Cardiac muscle cell (in vitro differentiated cells and primary cell): ENCODE measurements around the gene SRP19. TPM values are rescaled to one million over a fixed set of nuclear protein-coding genes. Genes with fewer than 3 reads are reported as not detected.

Experiments used
- DNase-seq, 2 donors: peaks; one replicate each; pipeline versions ENCODE4 v3.0.0 to v3.0.0-alpha.2; 2010 to 2017; ENCODE audit warnings: low read depth in 1 of 2, low spot score in 1 of 2
- H3K27ac ChIP-seq: fragments of 200-600 bp; sonication (generic); 2 replicates; pipeline ENCODE4 v1.5.1; 2016
- H3K27me3 ChIP-seq: fragments of 200-600 bp; sonication (generic); 2 replicates; pipeline ENCODE4 v1.6.0; 2016; ENCODE audit warnings: control low read depth
- H3K36me3 ChIP-seq: fragments of 200-600 bp; sonication (generic); 2 replicates; pipeline ENCODE4 v1.5.1; 2016; ENCODE audit warnings: control low read depth
- H3K4me1 ChIP-seq: fragments of 200-600 bp; sonication (generic); 2 replicates; pipeline ENCODE4 v1.8.1; 2017; ENCODE audit warnings: low read depth, mild to moderate bottlenecking, mixed run types
- H3K4me3 ChIP-seq: fragments of 200-600 bp; sonication (generic); 2 replicates; pipeline ENCODE4 v1.5.1; 2016; ENCODE audit warnings: mild to moderate bottlenecking
- H3K9me3 ChIP-seq: fragments of 200-600 bp; sonication (generic); 2 replicates; pipeline ENCODE4 v1.5.1; 2017; ENCODE audit warnings: low read depth, mild to moderate bottlenecking, control low read depth
- CTCF ChIP-seq: IDR thresholded peaks from 2 replicates; pipeline ENCODE4 v1.5.1; 2012; ENCODE audit warnings: low read depth, mild to moderate bottlenecking, low read length
- polyA plus RNA-seq: library from polyadenylated mRNA; unstranded; fragments of >200 nt; fragmentation: Nextera tagmentation; extraction: Ambion mirVana; gene quantifications from 2 replicates; pipeline ENCODE4 v1.2.1, GENCODE V29; 2016
- total RNA-seq: library from RNA; depleted of rRNA; stranded (reverse); fragments of >200 nt; gene quantifications from 2 replicates; pipeline ENCODE4 v1.2.3, GENCODE V29; 2016

The SRP19 gene
- total and polyA plus RNA-seq, 2 experiments from 2014 or later = 69.1 to 130 TPM

- H3K27ac ChIP-seq = no peak overlapping the region
Measured at GRCh38 chr5:112823656-112824055, 37.4 kb upstream of the SRP19 start.

GRCh38 chr5:112824197-112824596, 36.9 kb upstream of the SRP19 start:
- H3K27ac ChIP-seq = no peak overlapping the region
- no peak for TF ChIP-seq CTCF
- H3K4me1 ChIP-seq = no peaks in the 10 kb centered on the region

More at GRCh38 chr5:112823656-112824055, 37.4 kb upstream of the SRP19 start:
- Histone ChIP-seq H3K27me3 (no peaks in the 10 kb centered on the region), H3K4me1 (no peaks in the 10 kb centered on the region), H3K9me3 (no peaks in the 10 kb centered on the region), H3K4me3 (no peak overlapping the region), H3K36me3 (peaks cover 39% of the 10 kb centered on the region)
- DNase-seq = no peak
- TF ChIP-seq CTCF = no peak

GRCh38 chr5:112830378-112830777, 30.7 kb upstream of the SRP19 start:
- no peaks in the 10 kb centered on the region for H3K27me3 ChIP-seq
- TF ChIP-seq CTCF = no peak

More at GRCh38 chr5:112824197-112824596, 36.9 kb upstream of the SRP19 start:
- no peak for DNase-seq
- Histone ChIP-seq H3K27me3 (no peaks in the 10 kb centered on the region), H3K36me3 (peaks cover 44% of the 10 kb centered on the region), H3K9me3 (no peaks in the 10 kb centered on the region), H3K4me3 (no peak overlapping the region)

GRCh38 chr5:112833971-112834370, 27.1 kb upstream of the SRP19 start:
- H3K27ac ChIP-seq = no peak overlapping the region
- H3K9me3 ChIP-seq = no peaks in the 10 kb centered on the region
- TF ChIP-seq CTCF = no peak
- peaks cover 24% of the 10 kb centered on the region for H3K36me3 ChIP-seq
- H3K4me3 ChIP-seq = no peak overlapping the region
- no peaks in the 10 kb centered on the region for H3K27me3 ChIP-seq
- DNase-seq = no peak
- H3K4me1 ChIP-seq = no peaks in the 10 kb centered on the region

More at GRCh38 chr5:112830378-112830777, 30.7 kb upstream of the SRP19 start:
- Histone ChIP-seq H3K9me3 (no peaks in the 10 kb centered on the region), H3K4me1 (no peaks in the 10 kb centered on the region), H3K4me3 (no peak overlapping the region), H3K36me3 (peaks cover 29% of the 10 kb centered on the region), H3K27ac (no peak overlapping the region)
- DNase-seq = no peak

GRCh38 chr5:112844489-112844888, 16.6 kb upstream of the SRP19 start:
- H3K4me1 ChIP-seq = peaks cover 5% of the 10 kb centered on the region
- no peak overlapping the region for H3K27ac ChIP-seq
- H3K27me3 ChIP-seq = no peaks in the 10 kb centered on the region
- no peak overlapping the region for H3K4me3 ChIP-seq
- H3K9me3 ChIP-seq = no peaks in the 10 kb centered on the region
- TF ChIP-seq CTCF = no peak
- H3K36me3 ChIP-seq = peaks cover 2% of the 10 kb centered on the region
- no peak for DNase-seq

- H3K4me1 ChIP-seq = peaks cover 5% of the 10 kb centered on the region
- no peak for TF ChIP-seq CTCF
- DNase-seq = no peak
- H3K9me3 ChIP-seq = no peaks in the 10 kb centered on the region
- no peak overlapping the region for H3K4me3 ChIP-seq
- H3K27me3 ChIP-seq = no peaks in the 10 kb centered on the region
- no peaks in the 10 kb centered on the region for H3K36me3 ChIP-seq
- no peak overlapping the region for H3K27ac ChIP-seq
Measured at GRCh38 chr5:112846556-112846955, 14.5 kb upstream of the SRP19 start.
